ENCODE results near the gene HNRNPA2B1. TPM values are rescaled to one million over a fixed set of nuclear protein-coding genes. Genes with fewer than 3 reads are reported as not detected.
"Not testable (repeated sequence)": the region's sequence is repeated elsewhere in the genome, so short reads cannot be mapped to it uniquely, and the experiment has no call there.

The HNRNPA2B1 gene
- total and polyA plus RNA-seq, 2 of the 4 experiments (the other 2 are of a cell fraction) = 49.3 to 515 TPM

GRCh38 chr7:26195182-26195581 is 5.4 kb downstream of the HNRNPA2B1 start:
- BruUV-seq (replicated peaks) = no TSS peak
- H3K56ac ChIP-seq (ENCODE audit: extremely low read depth, insufficient read depth, low read length) = no peak overlapping the region
- no peak overlapping the region for H4K8ac ChIP-seq (ENCODE audit: low read depth in 2 of 2, low read length in 2 of 2)
- H3K23ac ChIP-seq (ENCODE audit: low read depth, low read length) = no peak overlapping the region
- H2BK5ac ChIP-seq (ENCODE audit: low read depth, low read length, poor library complexity, severe bottlenecking) = no peak overlapping the region
- H4K91ac ChIP-seq (ENCODE audit: insufficient read depth, low read depth, low read length) = no peak overlapping the region
- no peak overlapping the region for H2AK5ac ChIP-seq (ENCODE audit: low read depth, low read length)
- H3K4ac ChIP-seq (ENCODE audit: low read depth, low read length) = no peak overlapping the region
- CTCF ChIA-PET = interaction anchor here (0.6 to 1.1 kb wide), 2 partner anchors 104 to 500 kb away, joined by 3 to 4 read pairs; no protein-coding TSS in a partner anchor
- no peak overlapping the region for H2BK15ac ChIP-seq (ENCODE audit: low read depth, low read length)
- H4K5ac ChIP-seq (ENCODE audit: low read depth, low read length) = no peak overlapping the region
- no peaks in the 10 kb centered on the region for H3K27me3 ChIP-seq (ENCODE audit: control insufficient read depth, insufficient read depth, low read length)
- no peak for TF ChIP-seq RFX5 (IDR thresholded peaks at IDR 0.05; ENCODE audit: low read depth, low read length)
- no peak for TF ChIP-seq RAD21 (IDR thresholded peaks at IDR 0.05; ENCODE audit: low read length)
- no peak for TF ChIP-seq RCOR1 (IDR thresholded peaks at IDR 0.05; ENCODE audit: insufficient replicate concordance, low read length)
- no peak for TF ChIP-seq CEBPB (IDR thresholded peaks at IDR 0.05; ENCODE audit: low read depth, low read length)
- TF ChIP-seq MAZ (IDR thresholded peaks at IDR 0.05; ENCODE audit: borderline replicate concordance, low read depth, low read length) = no peak
- TF ChIP-seq, protein P1, sequence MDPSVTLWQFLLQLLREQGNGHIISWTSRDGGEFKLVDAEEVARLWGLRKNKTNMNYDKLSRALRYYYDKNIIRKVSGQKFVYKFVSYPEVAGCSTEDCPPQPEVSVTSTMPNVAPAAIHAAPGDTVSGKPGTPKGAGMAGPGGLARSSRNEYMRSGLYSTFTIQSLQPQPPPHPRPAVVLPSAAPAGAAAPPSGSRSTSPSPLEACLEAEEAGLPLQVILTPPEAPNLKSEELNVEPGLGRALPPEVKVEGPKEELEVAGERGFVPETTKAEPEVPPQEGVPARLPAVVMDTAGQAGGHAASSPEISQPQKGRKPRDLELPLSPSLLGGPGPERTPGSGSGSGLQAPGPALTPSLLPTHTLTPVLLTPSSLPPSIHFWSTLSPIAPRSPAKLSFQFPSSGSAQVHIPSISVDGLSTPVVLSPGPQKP (IDR thresholded peaks at IDR 0.05; ENCODE audit: borderline replicate concordance, low read depth, low read length) = no peak
- no peak for TF ChIP-seq BHLHE40 (IDR thresholded peaks at IDR 0.05; ENCODE audit: low read depth, low read length)
- in situ Hi-C loops (cut with MboI; ENCODE audit: low sequenced_read_pairs) (loop anchor here (10.0 kb wide), 2 partner anchors 910 to 950 kb away; partner anchors contain the start of genes HOXA2, HOXA5 and HOXA6), intact Hi-C loops (cut with micrococcal nuclease) (loop anchor here (5.0 kb wide), 2 partner anchors 172 to 303 kb away; no protein-coding TSS in a partner anchor), dilution Hi-C loops (cut with HindIII; ENCODE audit: low sequenced_read_pairs, unreplicated experiment) (no loop called here)
- no peak overlapping the region for H2AFZ ChIP-seq (replicated peaks; ENCODE audit: low read length, poor library complexity)
- peaks cover 5% of the 10 kb centered on the region for H3K4me1 ChIP-seq (ENCODE audit: control insufficient read depth, insufficient read depth, low read length)
- no peaks in the 10 kb centered on the region for H3K9me3 ChIP-seq (ENCODE audit: control insufficient read depth, insufficient read depth, low read length)
- no peak overlapping the region for H3K4me3 ChIP-seq (ENCODE audit: insufficient read depth, low read depth, low read length)
- H3K9ac ChIP-seq (ENCODE audit: low read depth, low read length) = no peak overlapping the region
- H2BK20ac ChIP-seq (ENCODE audit: low read depth, low read length) = no peak overlapping the region
- WGBS, 2 experiments (ENCODE audit: extremely low coverage in 2 of 2, insufficient read length in 1 of 2) = 100% methylated on average over 1 of the region's 5 CpGs; no CpG with 5 or more reads in 1 of the 2 experiments
- H3K14ac ChIP-seq (replicated peaks; ENCODE audit: low read depth, low read length) = no peak overlapping the region
- H3K36me3 ChIP-seq (ENCODE audit: control insufficient read depth, insufficient read depth, low read length) = peaks cover 49% of the 10 kb centered on the region
- no peak overlapping the region for H3K4me2 ChIP-seq (ENCODE audit: low read depth, low read length)
- H3K18ac ChIP-seq (ENCODE audit: low read depth, low read length) = no peak overlapping the region
- peaks cover 91% of the 10 kb centered on the region for H4K20me1 ChIP-seq (ENCODE audit: insufficient read depth, low read length)
- no peak overlapping the region for H2AK9ac ChIP-seq (replicated peaks; ENCODE audit: low read depth, low read length, poor library complexity)
- H3K27ac ChIP-seq (ENCODE audit: insufficient read depth, low read length) = no peak overlapping the region
- DNase-seq (no peak), ATAC-seq (ENCODE audit: low read depth) (no peak)
- POLR2A ChIA-PET (ENCODE audit: unreplicated experiment) = interaction anchor here (0.6 kb wide), 2 partner anchors 700 to 1462 kb away, joined by 3 to 16 read pairs; no protein-coding TSS in a partner anchor
- no peaks in the 10 kb centered on the region for H3K9me1 ChIP-seq (ENCODE audit: insufficient read depth, low read length)
- H3K79me1 ChIP-seq (ENCODE audit: low read depth in 1 of 2, low read length in 2 of 2) = peaks cover 18 to 39% of the 10 kb centered on the region in 2 experiments; a peak in 3 of 4 replicates
- H2BK120ac ChIP-seq (ENCODE audit: low read depth, low read length) = no peak overlapping the region

GRCh38 chr7:26194764-26195163 is 5.8 kb downstream of the HNRNPA2B1 start:
- Histone ChIP-seq H3K36me3 (ENCODE audit: control insufficient read depth, insufficient read depth, low read length) (peaks cover 50% of the 10 kb centered on the region), H4K20me1 (ENCODE audit: insufficient read depth, low read length) (peaks cover 89% of the 10 kb centered on the region), H3K79me1 (ENCODE audit: low read depth in 1 of 2, low read length in 2 of 2) (peaks cover 19 to 39% of the 10 kb centered on the region in 2 experiments; a peak in 3 of 4 replicates)
- dilution Hi-C loops (cut with HindIII; ENCODE audit: low sequenced_read_pairs, unreplicated experiment); H3K4me2 ChIP-seq (ENCODE audit: low read depth, low read length); H4K5ac ChIP-seq (ENCODE audit: low read depth, low read length); H3K56ac ChIP-seq (ENCODE audit: extremely low read depth, insufficient read depth, low read length); H2BK15ac ChIP-seq (ENCODE audit: low read depth, low read length); H3K9me1 ChIP-seq (ENCODE audit: insufficient read depth, low read length); H4K91ac ChIP-seq (ENCODE audit: insufficient read depth, low read depth, low read length); H3K23ac ChIP-seq (ENCODE audit: low read depth, low read length); H3K4me3 ChIP-seq (ENCODE audit: insufficient read depth, low read depth, low read length); H4K8ac ChIP-seq (ENCODE audit: low read depth in 2 of 2, low read length in 2 of 2); H3K9ac ChIP-seq (ENCODE audit: low read depth, low read length); BruUV-seq (replicated peaks); H3K14ac ChIP-seq (replicated peaks; ENCODE audit: low read depth, low read length); H2AK5ac ChIP-seq (ENCODE audit: low read depth, low read length); H2AK9ac ChIP-seq (replicated peaks; ENCODE audit: low read depth, low read length, poor library complexity); H3K4ac ChIP-seq (ENCODE audit: low read depth, low read length); H2BK120ac ChIP-seq (ENCODE audit: low read depth, low read length); H3K27ac ChIP-seq (ENCODE audit: insufficient read depth, low read length); H3K4me1 ChIP-seq (ENCODE audit: control insufficient read depth, insufficient read depth, low read length); H3K18ac ChIP-seq (ENCODE audit: low read depth, low read length); H3K9me3 ChIP-seq (ENCODE audit: control insufficient read depth, insufficient read depth, low read length); ATAC-seq (ENCODE audit: low read depth); H3K27me3 ChIP-seq (ENCODE audit: control insufficient read depth, insufficient read depth, low read length); H2BK5ac ChIP-seq (ENCODE audit: low read depth, low read length, poor library complexity, severe bottlenecking); DNase-seq; H2BK20ac ChIP-seq (ENCODE audit: low read depth, low read length); H2AFZ ChIP-seq (replicated peaks; ENCODE audit: low read length, poor library complexity): not testable (repeated sequence)
- intact Hi-C loops (cut with micrococcal nuclease) = loop anchor here (5.0 kb wide), 2 partner anchors 173 to 302 kb away; no protein-coding TSS in a partner anchor
- in situ Hi-C loops (cut with MboI; ENCODE audit: low sequenced_read_pairs) = loop anchor here (10.0 kb wide), 2 partner anchors 910 to 950 kb away; partner anchors contain the start of genes HOXA2, HOXA5 and HOXA6
- ChIA-PET CTCF (interaction anchor here (0.6 to 1.1 kb wide), 2 partner anchors 104 to 501 kb away, joined by 3 to 4 read pairs; no protein-coding TSS in a partner anchor), POLR2A (ENCODE audit: unreplicated experiment) (interaction anchor here (0.6 kb wide), 2 partner anchors 700 to 1462 kb away, joined by 3 to 16 read pairs; no protein-coding TSS in a partner anchor)
- no CpG with 5 or more reads among the region's 11 CpGs for WGBS, 2 experiments (ENCODE audit: extremely low coverage in 2 of 2, insufficient read length in 1 of 2)

All from IMR-90 (cell line).